Breast epithelium (tissue), 3 donors: ENCODE results near the gene ALG6.

Source experiments
- POLR2A ChIP-seq: fragments of 450-650 bp; IDR thresholded peaks from one replicate; pipeline ENCODE4 v1.6.1; 2016; ENCODE audit warnings: antibody characterized with exemption, mild to moderate bottlenecking, moderate library complexity
- TF ChIP-seq, protein P1 (sequence below), 3 donors: fragments of 450-650 bp; IDR thresholded peaks; one replicate each; pipeline ENCODE4 v1.5.1; 2016 to 2017; ENCODE audit warnings: antibody characterized with exemption in 3 of 3, mild to moderate bottlenecking in 3 of 3, moderate library complexity in 3 of 3

DNA sequence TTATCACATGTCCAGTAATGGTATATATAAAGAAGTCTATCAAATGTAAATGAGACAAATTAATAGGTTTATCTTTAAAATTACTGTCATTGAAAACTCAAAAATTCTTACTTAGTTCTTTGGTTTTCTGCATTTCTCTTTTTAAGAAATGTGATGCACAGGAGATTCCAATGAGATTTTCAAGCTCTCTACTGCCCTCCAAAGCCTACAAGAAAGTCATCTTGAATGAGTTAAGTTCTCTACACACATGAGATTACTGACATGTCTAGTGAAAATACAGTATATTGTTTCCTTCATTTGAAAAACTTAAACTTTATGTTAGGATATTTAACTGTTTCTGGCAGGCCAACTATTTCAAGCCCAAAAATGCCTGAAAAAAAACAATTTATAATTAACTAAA lies 86.8 kb downstream of the ALG6 start:
- no peak for TF ChIP-seq POLR2A
- TF ChIP-seq, protein P1, sequence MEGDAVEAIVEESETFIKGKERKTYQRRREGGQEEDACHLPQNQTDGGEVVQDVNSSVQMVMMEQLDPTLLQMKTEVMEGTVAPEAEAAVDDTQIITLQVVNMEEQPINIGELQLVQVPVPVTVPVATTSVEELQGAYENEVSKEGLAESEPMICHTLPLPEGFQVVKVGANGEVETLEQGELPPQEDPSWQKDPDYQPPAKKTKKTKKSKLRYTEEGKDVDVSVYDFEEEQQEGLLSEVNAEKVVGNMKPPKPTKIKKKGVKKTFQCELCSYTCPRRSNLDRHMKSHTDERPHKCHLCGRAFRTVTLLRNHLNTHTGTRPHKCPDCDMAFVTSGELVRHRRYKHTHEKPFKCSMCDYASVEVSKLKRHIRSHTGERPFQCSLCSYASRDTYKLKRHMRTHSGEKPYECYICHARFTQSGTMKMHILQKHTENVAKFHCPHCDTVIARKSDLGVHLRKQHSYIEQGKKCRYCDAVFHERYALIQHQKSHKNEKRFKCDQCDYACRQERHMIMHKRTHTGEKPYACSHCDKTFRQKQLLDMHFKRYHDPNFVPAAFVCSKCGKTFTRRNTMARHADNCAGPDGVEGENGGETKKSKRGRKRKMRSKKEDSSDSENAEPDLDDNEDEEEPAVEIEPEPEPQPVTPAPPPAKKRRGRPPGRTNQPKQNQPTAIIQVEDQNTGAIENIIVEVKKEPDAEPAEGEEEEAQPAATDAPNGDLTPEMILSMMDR (IDR thresholded peaks at IDR 0.05): no peak
